ENCODE measurements around the gene ARHGAP24.

Gene ARHGAP24

GRCh38 chr4:85774000-85774399 lies 299.1 kb downstream of the ARHGAP24 start:
- DNase-seq (ENCODE audit: low spot score) (no peak), ATAC-seq (ENCODE audit: low read depth) (no peak)
- H3K27me3 ChIP-seq (ENCODE audit: insufficient read depth, poor library complexity, severe bottlenecking), result no peaks in the 10 kb centered on the region
- no peak overlapping the region for H3K27ac ChIP-seq (ENCODE audit: poor library complexity, severe bottlenecking)
- peaks cover 30% of the 10 kb centered on the region for H3K4me1 ChIP-seq (ENCODE audit: insufficient read depth, poor library complexity, severe bottlenecking)
- no peak for TF ChIP-seq CTCF (IDR thresholded peaks at IDR 0.05; ENCODE audit: poor library complexity, severe bottlenecking)
- H3K9me3 ChIP-seq (ENCODE audit: severe bottlenecking), result no peaks in the 10 kb centered on the region
- H3K36me3 ChIP-seq (ENCODE audit: low read depth), result no peaks in the 10 kb centered on the region
- no peak overlapping the region for H3K4me3 ChIP-seq (ENCODE audit: severe bottlenecking)

DNA sequence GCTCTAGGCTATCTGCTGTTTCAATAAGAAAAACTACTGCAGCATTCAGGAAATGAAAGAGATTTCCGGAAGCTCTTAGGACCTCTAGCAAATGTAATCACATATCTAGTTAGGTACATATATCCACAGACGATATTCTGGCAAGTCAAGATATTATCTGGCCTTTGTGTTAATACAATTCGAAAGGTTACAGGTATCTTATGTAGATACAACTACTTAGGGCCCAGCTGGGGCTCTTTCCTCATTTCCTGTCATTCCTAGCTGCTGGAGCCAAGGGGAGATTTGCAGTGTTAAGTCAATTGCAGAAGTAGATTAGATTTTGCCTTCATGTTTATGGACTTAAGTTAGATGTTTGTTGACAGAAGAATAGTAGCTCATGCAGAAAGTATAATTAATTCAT lies 299.5 kb downstream of the ARHGAP24 start:
- ATAC-seq (ENCODE audit: low read depth), result no peak
- no peak overlapping the region for H3K4me3 ChIP-seq (ENCODE audit: severe bottlenecking)
- no peak overlapping the region for H3K27ac ChIP-seq (ENCODE audit: poor library complexity, severe bottlenecking)
- TF ChIP-seq CTCF (IDR thresholded peaks at IDR 0.05; ENCODE audit: poor library complexity, severe bottlenecking), result no peak
- H3K27me3 ChIP-seq (ENCODE audit: insufficient read depth, poor library complexity, severe bottlenecking), result no peaks in the 10 kb centered on the region
- no peak for DNase-seq (ENCODE audit: low spot score)
- H3K9me3 ChIP-seq (ENCODE audit: severe bottlenecking), result no peaks in the 10 kb centered on the region
- H3K36me3 ChIP-seq (ENCODE audit: low read depth), result no peaks in the 10 kb centered on the region
- peaks cover 33% of the 10 kb centered on the region for H3K4me1 ChIP-seq (ENCODE audit: insufficient read depth, poor library complexity, severe bottlenecking)

- no peak for TF ChIP-seq CTCF (IDR thresholded peaks at IDR 0.05; ENCODE audit: poor library complexity, severe bottlenecking)
- Histone ChIP-seq H3K9me3 (ENCODE audit: severe bottlenecking) (no peaks in the 10 kb centered on the region), H3K4me1 (ENCODE audit: insufficient read depth, poor library complexity, severe bottlenecking) (peaks cover 33% of the 10 kb centered on the region), H3K27ac (ENCODE audit: poor library complexity, severe bottlenecking) (peak overlapping the region; percentile 52), H3K4me3 (ENCODE audit: severe bottlenecking) (no peak overlapping the region), H3K27me3 (ENCODE audit: insufficient read depth, poor library complexity, severe bottlenecking) (no peaks in the 10 kb centered on the region), H3K36me3 (ENCODE audit: low read depth) (no peaks in the 10 kb centered on the region)
- ATAC-seq (ENCODE audit: low read depth), result no peak
- no peak for DNase-seq (ENCODE audit: low spot score)
These were observed 301.1 kb downstream of the ARHGAP24 start for GRCh38 chr4:85776096-85776495.

- Histone ChIP-seq H3K27ac (ENCODE audit: poor library complexity, severe bottlenecking) (peak overlapping the region; percentile 52), H3K4me3 (ENCODE audit: severe bottlenecking) (no peak overlapping the region), H3K36me3 (ENCODE audit: low read depth) (no peaks in the 10 kb centered on the region), H3K27me3 (ENCODE audit: insufficient read depth, poor library complexity, severe bottlenecking) (no peaks in the 10 kb centered on the region), H3K4me1 (ENCODE audit: insufficient read depth, poor library complexity, severe bottlenecking) (peaks cover 33% of the 10 kb centered on the region), H3K9me3 (ENCODE audit: severe bottlenecking) (no peaks in the 10 kb centered on the region)
- DNase-seq (ENCODE audit: low spot score), result no peak
- peak; percentile 98 for ATAC-seq (ENCODE audit: low read depth)
- TF ChIP-seq CTCF (IDR thresholded peaks at IDR 0.05; ENCODE audit: poor library complexity, severe bottlenecking), result no peak
These were observed 301.6 kb downstream of the ARHGAP24 start for GRCh38 chr4:85776579-85776978.

- DNase-seq (ENCODE audit: low spot score) (no peak), ATAC-seq (ENCODE audit: low read depth) (no peak; the same call in 2 of the 3 replicates)
- no peaks in the 10 kb centered on the region for H3K9me3 ChIP-seq (ENCODE audit: severe bottlenecking)
- H3K36me3 ChIP-seq (ENCODE audit: low read depth), result no peaks in the 10 kb centered on the region
- H3K4me3 ChIP-seq (ENCODE audit: severe bottlenecking), result no peak overlapping the region
- TF ChIP-seq CTCF (IDR thresholded peaks at IDR 0.05; ENCODE audit: poor library complexity, severe bottlenecking), result no peak
- peaks cover 33% of the 10 kb centered on the region for H3K4me1 ChIP-seq (ENCODE audit: insufficient read depth, poor library complexity, severe bottlenecking)
- H3K27me3 ChIP-seq (ENCODE audit: insufficient read depth, poor library complexity, severe bottlenecking), result no peaks in the 10 kb centered on the region
- H3K27ac ChIP-seq (ENCODE audit: poor library complexity, severe bottlenecking), result no peak overlapping the region
These were observed 303.1 kb downstream of the ARHGAP24 start for GRCh38 chr4:85777908-85778631.
